ENCODE data around the gene MLLT3.

DNA sequence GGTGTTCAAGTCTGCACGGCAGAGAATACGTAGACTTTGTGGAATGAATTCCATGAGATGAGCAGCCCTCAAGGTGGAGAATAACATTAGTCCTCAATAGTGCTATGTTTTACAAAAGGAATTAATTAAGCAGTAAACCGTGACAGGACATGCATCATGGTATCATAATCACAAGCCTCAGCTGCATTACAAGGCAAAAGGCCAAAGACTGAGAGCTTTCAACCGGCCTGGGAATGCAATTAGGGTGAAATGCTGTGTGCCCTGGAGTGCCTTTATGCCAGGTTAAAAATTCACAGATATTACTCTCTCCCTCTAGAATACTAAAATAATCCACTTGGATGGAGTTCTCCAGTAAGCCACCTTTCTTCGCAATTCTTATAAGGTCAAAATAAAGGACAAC is 270.6 kb downstream of the MLLT3 start:
- TF ChIP-seq, protein P1, sequence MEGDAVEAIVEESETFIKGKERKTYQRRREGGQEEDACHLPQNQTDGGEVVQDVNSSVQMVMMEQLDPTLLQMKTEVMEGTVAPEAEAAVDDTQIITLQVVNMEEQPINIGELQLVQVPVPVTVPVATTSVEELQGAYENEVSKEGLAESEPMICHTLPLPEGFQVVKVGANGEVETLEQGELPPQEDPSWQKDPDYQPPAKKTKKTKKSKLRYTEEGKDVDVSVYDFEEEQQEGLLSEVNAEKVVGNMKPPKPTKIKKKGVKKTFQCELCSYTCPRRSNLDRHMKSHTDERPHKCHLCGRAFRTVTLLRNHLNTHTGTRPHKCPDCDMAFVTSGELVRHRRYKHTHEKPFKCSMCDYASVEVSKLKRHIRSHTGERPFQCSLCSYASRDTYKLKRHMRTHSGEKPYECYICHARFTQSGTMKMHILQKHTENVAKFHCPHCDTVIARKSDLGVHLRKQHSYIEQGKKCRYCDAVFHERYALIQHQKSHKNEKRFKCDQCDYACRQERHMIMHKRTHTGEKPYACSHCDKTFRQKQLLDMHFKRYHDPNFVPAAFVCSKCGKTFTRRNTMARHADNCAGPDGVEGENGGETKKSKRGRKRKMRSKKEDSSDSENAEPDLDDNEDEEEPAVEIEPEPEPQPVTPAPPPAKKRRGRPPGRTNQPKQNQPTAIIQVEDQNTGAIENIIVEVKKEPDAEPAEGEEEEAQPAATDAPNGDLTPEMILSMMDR (conservative IDR thresholded peaks at IDR 0.05 in 1 of 2, IDR thresholded peaks at IDR 0.05 in 1 of 2; ENCODE audit: extremely low read depth in 1 of 2, insufficient read depth in 1 of 2, low read depth in 1 of 2, low read length in 2 of 2), result no peak
- TF ChIP-seq EZH2 (IDR thresholded peaks at IDR 0.05; ENCODE audit: borderline replicate concordance, low read length), result no peak

Data from mammary epithelial cell (primary cell).